ENCODE results near the gene EDEM2. TPM values are rescaled to one million over a fixed set of nuclear protein-coding genes. Genes with fewer than 3 reads are reported as not detected.

Gene EDEM2
- total RNA-seq, 2 donors from 2014 or later, result 24.6 to 25.3 TPM

DNA sequence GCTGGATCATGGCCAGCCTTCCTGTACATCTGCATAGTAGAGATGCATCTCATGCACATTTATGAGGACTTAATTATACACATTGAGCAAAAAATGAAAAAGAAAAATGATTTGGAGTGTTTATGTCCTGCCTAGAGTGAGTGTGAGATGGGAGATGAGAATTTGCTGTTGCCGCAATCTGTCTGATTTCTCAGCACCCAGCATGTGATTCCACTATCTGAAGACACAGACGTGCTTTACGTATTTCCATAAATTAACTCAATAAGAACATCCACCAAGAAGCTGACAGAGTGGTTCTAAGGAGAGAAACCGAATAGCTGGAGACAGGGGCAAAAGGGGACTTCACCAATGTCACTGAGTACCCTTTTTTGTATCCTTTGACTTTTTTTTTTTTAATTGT is 15.2 kb downstream of the EDEM2 start:
- Histone ChIP-seq H3K4me3 (no peak overlapping the region), H3K27ac (no peak overlapping the region), H3K4me1 (ENCODE audit: control insufficient read depth in 1 of 2, low read depth in 2 of 2) (peaks cover 14 to 31% of the 10 kb centered on the region in 2 donors), H3K36me3 (peaks cover 16% of the 10 kb centered on the region), H3K9me3 (no peaks in the 10 kb centered on the region), H3K27me3 (replicated peaks; ENCODE audit: insufficient read depth) (no peaks in the 10 kb centered on the region)
- DNase-seq (ENCODE audit: low spot score), result no peak
- TF ChIP-seq, protein P1, sequence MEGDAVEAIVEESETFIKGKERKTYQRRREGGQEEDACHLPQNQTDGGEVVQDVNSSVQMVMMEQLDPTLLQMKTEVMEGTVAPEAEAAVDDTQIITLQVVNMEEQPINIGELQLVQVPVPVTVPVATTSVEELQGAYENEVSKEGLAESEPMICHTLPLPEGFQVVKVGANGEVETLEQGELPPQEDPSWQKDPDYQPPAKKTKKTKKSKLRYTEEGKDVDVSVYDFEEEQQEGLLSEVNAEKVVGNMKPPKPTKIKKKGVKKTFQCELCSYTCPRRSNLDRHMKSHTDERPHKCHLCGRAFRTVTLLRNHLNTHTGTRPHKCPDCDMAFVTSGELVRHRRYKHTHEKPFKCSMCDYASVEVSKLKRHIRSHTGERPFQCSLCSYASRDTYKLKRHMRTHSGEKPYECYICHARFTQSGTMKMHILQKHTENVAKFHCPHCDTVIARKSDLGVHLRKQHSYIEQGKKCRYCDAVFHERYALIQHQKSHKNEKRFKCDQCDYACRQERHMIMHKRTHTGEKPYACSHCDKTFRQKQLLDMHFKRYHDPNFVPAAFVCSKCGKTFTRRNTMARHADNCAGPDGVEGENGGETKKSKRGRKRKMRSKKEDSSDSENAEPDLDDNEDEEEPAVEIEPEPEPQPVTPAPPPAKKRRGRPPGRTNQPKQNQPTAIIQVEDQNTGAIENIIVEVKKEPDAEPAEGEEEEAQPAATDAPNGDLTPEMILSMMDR (IDR thresholded peaks at IDR 0.05), result no peak
- no peak for ATAC-seq (ENCODE audit: insufficient number of reproducible peaks, low FRiP score, low read depth)

- H3K4me3 ChIP-seq, result no peak overlapping the region
- no peaks in the 10 kb centered on the region for H3K9me3 ChIP-seq
- TF ChIP-seq, protein P1 (IDR thresholded peaks at IDR 0.05), result no peak
- no peak overlapping the region for H3K27ac ChIP-seq
- no peaks in the 10 kb centered on the region for H3K27me3 ChIP-seq (replicated peaks; ENCODE audit: insufficient read depth)
- ATAC-seq (ENCODE audit: insufficient number of reproducible peaks, low FRiP score, low read depth) (no peak), DNase-seq (ENCODE audit: low spot score) (no peak)
- peaks cover 28% of the 10 kb centered on the region for H3K36me3 ChIP-seq
- peaks cover under 1 to 12% of the 10 kb centered on the region in 2 donors for H3K4me1 ChIP-seq (ENCODE audit: control insufficient read depth in 1 of 2, low read depth in 2 of 2)
Measured at GRCh38 chr20:35129647-35130069, 17.5 kb downstream of the EDEM2 start.

- no peaks in the 10 kb centered on the region for H3K9me3 ChIP-seq
- H3K27ac ChIP-seq, result no peak overlapping the region
- ATAC-seq (ENCODE audit: insufficient number of reproducible peaks, low FRiP score, low read depth), result no peak
- peaks cover 47% of the 10 kb centered on the region for H3K36me3 ChIP-seq
- no peak for DNase-seq (ENCODE audit: low spot score)
- TF ChIP-seq, protein P1 (IDR thresholded peaks at IDR 0.05), result no peak
- no peak overlapping the region for H3K4me3 ChIP-seq
- H3K4me1 ChIP-seq (ENCODE audit: control insufficient read depth in 1 of 2, low read depth in 2 of 2), result no peaks in the 10 kb centered on the region
- H3K27me3 ChIP-seq (replicated peaks; ENCODE audit: insufficient read depth), result no peaks in the 10 kb centered on the region
Measured at GRCh38 chr20:35125753-35126152, 21.4 kb downstream of the EDEM2 start.

DNA sequence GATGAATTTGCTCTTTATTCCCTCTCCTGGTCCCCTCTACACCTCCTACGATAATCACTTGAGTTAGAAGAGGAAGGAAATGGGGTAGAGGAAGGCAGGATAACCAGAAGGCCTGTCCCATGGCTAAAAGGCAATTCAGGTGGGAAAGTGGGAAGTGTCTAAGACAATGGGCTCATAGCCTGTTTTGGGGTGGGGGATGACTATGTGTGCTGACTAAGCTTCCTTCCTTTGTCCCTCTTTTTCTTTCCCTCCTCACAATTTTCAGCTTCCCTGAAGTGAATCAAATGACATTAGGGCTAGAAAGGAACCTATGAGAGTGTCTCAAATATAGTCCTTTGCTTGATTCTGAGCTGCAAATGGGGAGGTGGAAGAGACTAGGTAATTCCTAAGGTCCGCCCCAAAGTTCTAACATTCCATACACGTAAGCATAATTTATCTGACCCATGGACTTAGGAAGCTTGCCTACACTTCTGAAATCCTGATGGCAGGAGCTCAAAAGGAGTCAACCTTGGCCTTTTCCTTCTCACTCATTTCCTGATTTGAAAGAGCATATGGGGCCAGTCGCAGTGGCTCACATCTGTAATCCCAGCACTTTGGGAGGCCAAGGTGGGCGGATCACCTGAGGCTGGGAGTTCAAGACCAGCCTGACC is 24.3 kb downstream of the EDEM2 start:
- no peaks in the 10 kb centered on the region for H3K27me3 ChIP-seq (replicated peaks; ENCODE audit: insufficient read depth)
- H3K36me3 ChIP-seq, result peaks cover 58% of the 10 kb centered on the region
- H3K4me1 ChIP-seq (ENCODE audit: control insufficient read depth in 1 of 2, low read depth in 2 of 2), result peaks cover 9 to 15% of the 10 kb centered on the region in 2 donors
- TF ChIP-seq, protein P1 (IDR thresholded peaks at IDR 0.05), result no peak
- no peak overlapping the region for H3K4me3 ChIP-seq
- no peak overlapping the region for H3K27ac ChIP-seq
- ATAC-seq (ENCODE audit: insufficient number of reproducible peaks, low FRiP score, low read depth) (no peak), DNase-seq (ENCODE audit: low spot score) (no peak)
- no peaks in the 10 kb centered on the region for H3K9me3 ChIP-seq

DNA sequence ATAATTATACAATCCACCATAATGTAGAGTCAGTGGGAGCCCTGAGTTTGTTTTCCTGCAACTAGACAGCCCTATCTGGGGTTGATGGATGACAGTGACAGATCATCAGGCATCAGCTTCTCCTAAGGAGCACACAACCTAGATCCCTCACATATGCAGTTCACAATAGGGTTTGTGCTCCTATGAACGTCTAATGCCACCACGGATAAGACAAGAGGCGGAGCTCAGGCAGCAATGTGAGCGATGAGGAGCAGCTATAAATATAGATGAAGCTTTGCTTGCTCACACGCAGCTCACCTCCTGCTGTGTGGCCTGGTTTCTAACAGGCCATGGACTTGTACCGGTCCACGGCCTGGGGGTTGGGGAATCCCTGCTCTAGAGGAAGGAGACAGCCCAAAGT is 25.9 kb downstream of the EDEM2 start:
- H3K36me3 ChIP-seq, result peaks cover 56% of the 10 kb centered on the region

More for the DNA sequence above, 25.9 kb downstream of the EDEM2 start:
- Histone ChIP-seq H3K4me3 (no peak overlapping the region), H3K27me3 (replicated peaks; ENCODE audit: insufficient read depth) (no peaks in the 10 kb centered on the region), H3K9me3 (no peaks in the 10 kb centered on the region), H3K4me1 (ENCODE audit: control insufficient read depth in 1 of 2, low read depth in 2 of 2) (peaks cover 13 to 22% of the 10 kb centered on the region in 2 donors), H3K27ac (no peak overlapping the region)
- no peak for DNase-seq (ENCODE audit: low spot score)
- no peak for ATAC-seq (ENCODE audit: insufficient number of reproducible peaks, low FRiP score, low read depth)
- TF ChIP-seq, protein P1 (IDR thresholded peaks at IDR 0.05), result no peak

All from thoracic aorta (tissue), 2 donors.